K562 (cell line): ENCODE data around the gene FAM240A. TPM values are rescaled to one million over a fixed set of nuclear protein-coding genes. Genes with fewer than 3 reads are reported as not detected.

Experiments used
- ASH1L ChIP-seq: fragments of 450-650 bp; IDR thresholded peaks from 2 replicates; pipeline ENCODE4 v1.6.1; 2018; ENCODE audit warnings: borderline replicate concordance, mild to moderate bottlenecking, low read depth; ENCODE audit not compliant: partially characterized antibody
- BDP1 ChIP-seq: IDR thresholded peaks from 3 replicates; pipeline ENCODE4 v1.6.1; 2011; ENCODE audit not compliant: insufficient read length, insufficient read depth
- CSDE1 ChIP-seq, 2 experiments: fragments of 450-650 bp; IDR thresholded peaks; 2 replicates each; pipeline ENCODE4 v1.6.1; 2016; ENCODE audit warnings: mild to moderate bottlenecking in 1 of 2
- ELF2 ChIP-seq: fragments of 250-450 bp; sonication (Bioruptor Pico); IDR thresholded peaks from 2 replicates; pipeline ENCODE4 v1.5.0; 2021; ENCODE audit warnings: mild to moderate bottlenecking
- FOXA1 ChIP-seq: fragments of 450-650 bp; IDR thresholded peaks from 2 replicates; pipeline ENCODE4 v1.6.1; 2016; ENCODE audit warnings: mild to moderate bottlenecking, borderline replicate concordance
- GATA2 ChIP-seq: sonication (generic); formaldehyde crosslinking; IDR thresholded peaks from 2 replicates; pipeline ENCODE4 v1.4.0; 2020; ENCODE audit warnings: mild to moderate bottlenecking, missing genetic modification reagents
- GATAD2B ChIP-seq: fragments of 450-650 bp; IDR thresholded peaks from 2 replicates; pipeline ENCODE4 v1.6.1; 2017; ENCODE audit warnings: mild to moderate bottlenecking, borderline replicate concordance
- HDAC1 ChIP-seq, 2 experiments: fragments of 450-650 bp; IDR thresholded peaks; 2 replicates each; pipeline ENCODE4 v1.6.1; 2016 to 2017; ENCODE audit warnings: inconsistent platforms in 1 of 2, mild to moderate bottlenecking in 1 of 2, moderate library complexity in 1 of 2
- RNF219 ChIP-seq: fragments of 250-450 bp; sonication (Bioruptor Pico); IDR thresholded peaks from 2 replicates; pipeline ENCODE4 v1.5.0; 2022; ENCODE audit warnings: mild to moderate bottlenecking
- TAF15 ChIP-seq: fragments of 200-400 bp; formaldehyde crosslinking; IDR thresholded peaks from 2 replicates; pipeline ENCODE4 v1.6.1; 2017; ENCODE audit warnings: mild to moderate bottlenecking, low read depth, low read length, moderate library complexity
- TAF7 ChIP-seq: fragments of 450-650 bp; IDR thresholded peaks from 2 replicates; pipeline ENCODE4 v1.6.1; 2016; ENCODE audit warnings: missing genetic modification characterization, missing compliant biosample characterization
- TBP ChIP-seq: optimal IDR thresholded peaks from 2 replicates; pipeline ENCODE3; 2011; ENCODE audit warnings: low read depth, low read length, improper control_type of control experiment
- ZBED1 ChIP-seq: IDR thresholded peaks from 2 replicates; pipeline ENCODE4 v1.6.1; 2014
- ZNF253 ChIP-seq: fragments of 250-450 bp; sonication (Bioruptor Pico); conservative IDR thresholded peaks from 2 replicates; pipeline ENCODE4 v1.6.1; 2021; ENCODE audit warnings: mild to moderate bottlenecking
- ZNF3 ChIP-seq: fragments of 250-450 bp; sonication (Bioruptor Pico); IDR thresholded peaks from 2 replicates; pipeline ENCODE4 v1.5.0; 2021; ENCODE audit warnings: mild to moderate bottlenecking, moderate library complexity
- ZNF583 ChIP-seq: fragments of 250-450 bp; sonication (Bioruptor Pico); IDR thresholded peaks from 2 replicates; pipeline ENCODE4 v1.4.0; 2020
- ZNF77 ChIP-seq: fragments of 250-450 bp; sonication (Bioruptor Pico); IDR thresholded peaks from 2 replicates; pipeline ENCODE4 v1.5.0; 2020
- ZZZ3 ChIP-seq: fragments of 450-650 bp; IDR thresholded peaks from 2 replicates; pipeline ENCODE4 v1.6.1; 2016; ENCODE audit warnings: antibody characterized with exemption, mild to moderate bottlenecking, moderate library complexity
- polyA plus RNA-seq, 8 experiments: library from polyadenylated mRNA; depleted of rRNA in 4 of 8; stranded (reverse) in 5 of 8; unstranded in 3 of 8; fragments of >200 nt; fragmentation: Nextera tagmentation in 2 of 8; fragmentation: Illumina TruSeq in 1 of 8; extraction: Ambion mirVana in 2 of 8; extraction: Trizol in 1 of 8; gene quantifications; 2 replicates each; pipeline versions ENCODE4 v1.2.1 to v1.2.3, GENCODE V29; 2011 to 2014; ENCODE audit warnings: inconsistent platforms in 1 of 8, missing spikeins in 1 of 8
- total RNA-seq, 7 experiments: library from RNA; depleted of rRNA in 6 of 7; stranded (reverse); fragments of >200 nt in 6 of 7; fragmentation: Illumina TruSeq in 2 of 7; extraction: Trizol in 2 of 7; gene quantifications; 2 replicates each; pipeline versions ENCODE4 v1.2.1 to v1.2.3, GENCODE V29; 2011 to 2021; ENCODE audit warnings: low replicate concordance in 1 of 7
- TF ChIP-seq, protein P1 (sequence below), 2 experiments: IDR thresholded peaks; 2 replicates each; pipeline ENCODE4 v1.6.1; 2011; ENCODE audit warnings: borderline replicate concordance in 1 of 2, control low read depth in 1 of 2, low read depth in 1 of 2, low read length in 1 of 2, mild to moderate bottlenecking in 1 of 2, mixed read lengths in 1 of 2, moderate library complexity in 1 of 2; ENCODE audit not compliant: insufficient read depth in 1 of 2, insufficient read length in 1 of 2, poor library complexity in 1 of 2, severe bottlenecking in 1 of 2; ENCODE audit errors: extremely low read depth in 1 of 2
- TF ChIP-seq, protein P2 (sequence below): sonication (generic); formaldehyde crosslinking; IDR thresholded peaks from 2 replicates; pipeline ENCODE4 v1.8.0; 2023; ENCODE audit warnings: missing genetic modification reagents, mild to moderate bottlenecking, borderline replicate concordance

Gene FAM240A
- total and polyA plus RNA-seq, 9 of the 15 experiments (the other 6 are each of a cell fraction or from before 2014, with no cell fraction given): not detected

GRCh38 chr3:46629551-46630517 is 17.5 kb downstream of the FAM240A start (continued):
- TF ChIP-seq GATA2 (CRISPR knock-in tag) (no peak), ZNF3 (CRISPR knock-in tag) (no peak), ZNF583 (CRISPR knock-in tag) (no peak), RNF219 (no peak), BDP1 (no peak), HDAC1 (IDR thresholded peaks at IDR 0.05) (peak in 1 of 2 experiments; percentile 74; a peak in 2 of 4 replicates), TBP (no peak), GATAD2B (no peak), FOXA1 (no peak), ZZZ3 (no peak), CSDE1 (IDR thresholded peaks at IDR 0.05) (no peak), ZNF253 (CRISPR knock-in tag) (no peak), ZBED1 (0 out of 2 replicates have a peak, but pooled peaks have one; percentile 17), ZNF77 (CRISPR knock-in tag) (no peak), TAF15 (no peak), ASH1L (no peak), ELF2 (CRISPR knock-in tag) (0 out of 2 replicates have a peak, but pooled peaks have one; percentile 48), TAF7 (no peak)
- TF ChIP-seq, protein P1, sequence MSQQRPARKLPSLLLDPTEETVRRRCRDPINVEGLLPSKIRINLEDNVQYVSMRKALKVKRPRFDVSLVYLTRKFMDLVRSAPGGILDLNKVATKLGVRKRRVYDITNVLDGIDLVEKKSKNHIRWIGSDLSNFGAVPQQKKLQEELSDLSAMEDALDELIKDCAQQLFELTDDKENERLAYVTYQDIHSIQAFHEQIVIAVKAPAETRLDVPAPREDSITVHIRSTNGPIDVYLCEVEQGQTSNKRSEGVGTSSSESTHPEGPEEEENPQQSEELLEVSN (IDR thresholded peaks at IDR 0.05; ENCODE audit: borderline replicate concordance in 1 of 2, extremely low read depth in 1 of 2, insufficient read depth in 1 of 2, insufficient read length in 1 of 2, low read depth in 1 of 2, low read length in 1 of 2, poor library complexity in 1 of 2, severe bottlenecking in 1 of 2): peak; percentile 81 to 90
- TF ChIP-seq, protein P2, sequence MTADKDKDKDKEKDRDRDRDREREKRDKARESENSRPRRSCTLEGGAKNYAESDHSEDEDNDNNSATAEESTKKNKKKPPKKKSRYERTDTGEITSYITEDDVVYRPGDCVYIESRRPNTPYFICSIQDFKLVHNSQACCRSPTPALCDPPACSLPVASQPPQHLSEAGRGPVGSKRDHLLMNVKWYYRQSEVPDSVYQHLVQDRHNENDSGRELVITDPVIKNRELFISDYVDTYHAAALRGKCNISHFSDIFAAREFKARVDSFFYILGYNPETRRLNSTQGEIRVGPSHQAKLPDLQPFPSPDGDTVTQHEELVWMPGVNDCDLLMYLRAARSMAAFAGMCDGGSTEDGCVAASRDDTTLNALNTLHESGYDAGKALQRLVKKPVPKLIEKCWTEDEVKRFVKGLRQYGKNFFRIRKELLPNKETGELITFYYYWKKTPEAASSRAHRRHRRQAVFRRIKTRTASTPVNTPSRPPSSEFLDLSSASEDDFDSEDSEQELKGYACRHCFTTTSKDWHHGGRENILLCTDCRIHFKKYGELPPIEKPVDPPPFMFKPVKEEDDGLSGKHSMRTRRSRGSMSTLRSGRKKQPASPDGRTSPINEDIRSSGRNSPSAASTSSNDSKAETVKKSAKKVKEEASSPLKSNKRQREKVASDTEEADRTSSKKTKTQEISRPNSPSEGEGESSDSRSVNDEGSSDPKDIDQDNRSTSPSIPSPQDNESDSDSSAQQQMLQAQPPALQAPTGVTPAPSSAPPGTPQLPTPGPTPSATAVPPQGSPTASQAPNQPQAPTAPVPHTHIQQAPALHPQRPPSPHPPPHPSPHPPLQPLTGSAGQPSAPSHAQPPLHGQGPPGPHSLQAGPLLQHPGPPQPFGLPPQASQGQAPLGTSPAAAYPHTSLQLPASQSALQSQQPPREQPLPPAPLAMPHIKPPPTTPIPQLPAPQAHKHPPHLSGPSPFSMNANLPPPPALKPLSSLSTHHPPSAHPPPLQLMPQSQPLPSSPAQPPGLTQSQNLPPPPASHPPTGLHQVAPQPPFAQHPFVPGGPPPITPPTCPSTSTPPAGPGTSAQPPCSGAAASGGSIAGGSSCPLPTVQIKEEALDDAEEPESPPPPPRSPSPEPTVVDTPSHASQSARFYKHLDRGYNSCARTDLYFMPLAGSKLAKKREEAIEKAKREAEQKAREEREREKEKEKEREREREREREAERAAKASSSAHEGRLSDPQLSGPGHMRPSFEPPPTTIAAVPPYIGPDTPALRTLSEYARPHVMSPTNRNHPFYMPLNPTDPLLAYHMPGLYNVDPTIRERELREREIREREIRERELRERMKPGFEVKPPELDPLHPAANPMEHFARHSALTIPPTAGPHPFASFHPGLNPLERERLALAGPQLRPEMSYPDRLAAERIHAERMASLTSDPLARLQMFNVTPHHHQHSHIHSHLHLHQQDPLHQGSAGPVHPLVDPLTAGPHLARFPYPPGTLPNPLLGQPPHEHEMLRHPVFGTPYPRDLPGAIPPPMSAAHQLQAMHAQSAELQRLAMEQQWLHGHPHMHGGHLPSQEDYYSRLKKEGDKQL (CRISPR knock-in tag): no peak
